ENCODE data around the gene SCAF1. TPM values are rescaled to one million over a fixed set of nuclear protein-coding genes. Genes with fewer than 3 reads are reported as not detected.

The SCAF1 gene
- total RNA-seq, 1 donor from 2014 or later: 8.7 TPM

DNA sequence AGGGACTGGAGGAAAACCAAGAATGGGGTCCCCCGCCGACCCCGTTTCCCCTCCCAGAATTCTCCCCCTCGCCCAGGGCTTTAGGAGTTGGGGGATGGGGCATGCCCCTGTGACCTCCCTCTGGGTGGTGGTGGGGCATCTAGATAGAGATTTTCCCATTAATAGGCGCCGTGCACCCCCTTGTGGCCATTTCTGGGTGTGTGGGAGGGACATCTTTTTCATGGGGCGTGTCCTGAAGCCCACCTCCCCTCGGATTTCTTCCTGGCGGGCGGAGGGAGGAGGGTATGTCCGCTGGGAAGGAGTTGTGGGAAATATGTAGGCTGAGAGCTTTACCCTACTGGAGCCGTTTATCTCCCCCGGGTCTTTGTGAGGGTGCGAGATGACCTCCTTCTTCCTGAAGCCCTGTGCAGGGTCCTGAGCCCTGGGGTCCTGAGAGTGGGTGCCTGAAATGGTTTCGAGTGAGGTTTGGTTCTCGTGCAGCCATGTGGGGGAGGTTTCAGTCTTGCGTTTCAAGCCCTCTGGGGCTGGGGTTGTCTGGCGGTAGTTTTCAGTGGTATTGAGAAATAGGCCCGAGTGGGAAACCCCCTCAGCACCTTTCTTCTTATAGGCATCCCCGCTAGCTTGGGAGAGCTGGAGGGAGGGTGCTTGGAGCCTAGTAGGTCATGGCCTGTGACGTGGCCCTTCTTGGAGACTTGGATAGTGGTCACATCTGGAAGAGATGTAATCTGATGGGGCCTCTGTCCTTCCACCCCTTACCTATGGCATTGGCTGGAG, 36.1 kb downstream of the SCAF1 start:
- no peaks in the 10 kb centered on the region for H3K27me3 ChIP-seq

GRCh38 chr19:49678985-49679770, 37.2 kb downstream of the SCAF1 start:
- H3K4me3 Mint-ChIP-seq: peak overlapping the region; percentile 94
- TF ChIP-seq EZH2phosphoT487 (IDR thresholded peaks at IDR 0.05) (no peak), CTCF (IDR thresholded peaks at IDR 0.05) (no peak), EZH2 (IDR thresholded peaks at IDR 0.05) (no peak)
- H3K27ac ChIP-seq: peak overlapping the region; percentile 41
- peaks cover 8% of the 10 kb centered on the region for H3K36me3 Mint-ChIP-seq
- no peaks in the 10 kb centered on the region for H3K27me3 ChIP-seq
- no peaks in the 10 kb centered on the region for H3K9me3 ChIP-seq (ENCODE audit: low read depth)
- peak overlapping the region; percentile 38 for H3K9ac ChIP-seq
- peak overlapping the region; percentile 94 for H3K4me2 ChIP-seq
- DNase-seq (ENCODE audit: low spot score): no peak
- H3K79me2 ChIP-seq (ENCODE audit: low read depth): peaks cover 71% of the 10 kb centered on the region
- H3K36me3 ChIP-seq: peaks cover 5% of the 10 kb centered on the region
- H3K4me1 ChIP-seq: peaks cover 23% of the 10 kb centered on the region
- no peak overlapping the region for H2AFZ ChIP-seq (replicated peaks)
- H4K20me1 ChIP-seq (ENCODE audit: low read depth): peaks cover 58% of the 10 kb centered on the region
- peaks cover 6% of the 10 kb centered on the region for H3K27me3 Mint-ChIP-seq (ENCODE audit: insufficient read depth, low read depth)
- H3K27ac Mint-ChIP-seq: no peak overlapping the region
- peaks cover 28% of the 10 kb centered on the region for H3K4me1 Mint-ChIP-seq
- peaks cover 81% of the 10 kb centered on the region for H3F3A ChIP-seq (ENCODE audit: low read depth)
- no peaks in the 10 kb centered on the region for H3K9me3 Mint-ChIP-seq
- peak overlapping the region; percentile 38 for H3K4me3 ChIP-seq

More for the DNA sequence above, 36.1 kb downstream of the SCAF1 start:
- H3K27ac Mint-ChIP-seq: peak overlapping the region; percentile 92
- peaks cover 49% of the 10 kb centered on the region for H4K20me1 ChIP-seq (ENCODE audit: low read depth)
- H3K4me1 ChIP-seq: peaks cover 23% of the 10 kb centered on the region
- peak overlapping the region; percentile 88 for H3K4me3 ChIP-seq
- H3K4me1 Mint-ChIP-seq: peaks cover 28% of the 10 kb centered on the region
- peak overlapping the region; percentile 78 for H3K27ac ChIP-seq
- no peaks in the 10 kb centered on the region for H3K9me3 ChIP-seq (ENCODE audit: low read depth)
- H3K9ac ChIP-seq: peak overlapping the region; percentile 79
- H2AFZ ChIP-seq (replicated peaks): no peak overlapping the region
- peaks cover 6% of the 10 kb centered on the region for H3K27me3 Mint-ChIP-seq (ENCODE audit: insufficient read depth, low read depth)
- H3K36me3 Mint-ChIP-seq: peaks cover 6% of the 10 kb centered on the region
- H3K4me2 ChIP-seq: peak overlapping the region; percentile 94
- no peaks in the 10 kb centered on the region for H3K9me3 Mint-ChIP-seq
- TF ChIP-seq CTCF (IDR thresholded peaks at IDR 0.05) (peak; percentile 84), EZH2 (IDR thresholded peaks at IDR 0.05) (no peak)
- peak; percentile 95 for DNase-seq (ENCODE audit: low spot score)
- peaks cover 82% of the 10 kb centered on the region for H3F3A ChIP-seq (ENCODE audit: low read depth)
- peak overlapping the region; percentile 94 for H3K4me3 Mint-ChIP-seq
- peaks cover 60% of the 10 kb centered on the region for H3K79me2 ChIP-seq (ENCODE audit: low read depth)
- peaks cover 5% of the 10 kb centered on the region for H3K36me3 ChIP-seq

DNA sequence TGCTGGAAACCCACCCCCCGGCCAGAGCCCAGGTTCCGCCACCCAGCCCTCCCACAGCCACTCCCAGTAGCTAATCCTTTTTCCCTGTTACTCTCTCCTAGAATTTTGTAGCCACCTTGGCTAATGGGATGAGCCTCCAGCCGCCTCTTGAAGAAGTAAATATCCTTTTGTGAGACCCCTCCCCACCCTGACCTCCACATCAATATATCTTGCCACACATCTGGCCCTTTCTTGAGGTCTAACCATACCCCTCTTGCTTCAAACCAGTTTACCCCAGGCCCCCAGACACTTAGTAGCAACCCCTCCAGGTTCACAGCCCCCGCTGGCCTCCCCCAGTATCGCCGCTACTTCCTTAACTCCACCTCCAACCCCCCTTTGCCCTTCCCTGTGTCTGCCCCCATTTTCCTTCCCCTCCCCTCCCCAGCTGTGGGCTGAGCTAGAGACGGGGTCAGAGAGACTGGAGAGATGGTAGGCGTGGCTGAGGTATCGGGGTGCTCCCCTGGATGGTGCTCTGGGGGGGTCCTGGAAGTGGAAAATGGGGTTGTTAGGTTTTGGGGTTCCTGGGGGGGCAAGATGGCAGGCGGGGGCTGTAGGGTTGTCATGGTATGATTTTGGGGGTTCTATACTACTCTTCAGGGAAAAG, 37.9 kb downstream of the SCAF1 start:
- Mint-ChIP-seq H3K27ac (peak overlapping the region; percentile 90), H3K4me1 (peaks cover 28% of the 10 kb centered on the region), H3K27me3 (ENCODE audit: insufficient read depth, low read depth) (peaks cover 4% of the 10 kb centered on the region), H3K9me3 (no peaks in the 10 kb centered on the region), H3K4me3 (peak overlapping the region; percentile 81), H3K36me3 (peaks cover 8% of the 10 kb centered on the region)
- Histone ChIP-seq H3K27ac (peak overlapping the region; percentile 41), H3K9me3 (ENCODE audit: low read depth) (no peaks in the 10 kb centered on the region), H3K36me3 (peaks cover 5% of the 10 kb centered on the region), H3K4me2 (peak overlapping the region; percentile 94), H4K20me1 (ENCODE audit: low read depth) (peaks cover 65% of the 10 kb centered on the region), H3K9ac (peak overlapping the region; percentile 38), H3K79me2 (ENCODE audit: low read depth) (peaks cover 73% of the 10 kb centered on the region), H3F3A (ENCODE audit: low read depth) (peaks cover 82% of the 10 kb centered on the region), H2AFZ (replicated peaks) (no peak overlapping the region), H3K27me3 (no peaks in the 10 kb centered on the region), H3K4me1 (peaks cover 23% of the 10 kb centered on the region), H3K4me3 (peak overlapping the region; percentile 38)
- peak; percentile 40 for DNase-seq (ENCODE audit: low spot score)
- TF ChIP-seq EZH2 (IDR thresholded peaks at IDR 0.05): no peak
- no peak for TF ChIP-seq EZH2phosphoT487 (IDR thresholded peaks at IDR 0.05)
- no peak for TF ChIP-seq CTCF (IDR thresholded peaks at IDR 0.05)

Measured in neural progenitor cell (in vitro differentiated cells).